MCF 10A (cell line): ENCODE data around the gene SNTG2. TPM values are rescaled to one million over a fixed set of nuclear protein-coding genes. Genes with fewer than 3 reads are reported as not detected.

Experiments
- BruUV-seq: library from RNA; stranded (reverse); fragments of 400-500 nt; replicated peaks from 2 replicates; lab custom pipeline; 2021; lab: Mats Ljungman, UMichigan
- CTCF ChIA-PET: fragments of 300-600 bp; sonication (Branson Sonifier 250); formaldehyde crosslinking; extraction: SDS; loops from one replicate; lab custom pipeline; 2021; ENCODE audit warnings: antibody characterized with exemption, inconsistent platforms; lab: Yijun Ruan, JAX
- POLR2A ChIA-PET: fragments of 300-600, 350-650 bp; sonication (Branson Sonifier 250); formaldehyde crosslinking; extraction: SDS; loops from one replicate; lab custom pipeline; 2020; ENCODE audit warnings: antibody characterized with exemption, inconsistent platforms; lab: Yijun Ruan, JAX
- DNase-seq: peaks from one replicate; pipeline ENCODE4 v3.0.0-alpha.2; 2018; ENCODE audit not compliant: unreplicated experiment
- H3K27ac Mint-ChIP-seq: one replicate; pipeline ENCODE4 v1.8.0; 2022; ENCODE audit warnings: mild to moderate bottlenecking, low read depth, mixed read lengths; ENCODE audit not compliant: unreplicated experiment
- H3K27me3 Mint-ChIP-seq: one replicate; pipeline ENCODE4 v1.8.0; 2022; ENCODE audit warnings: mixed read lengths; ENCODE audit not compliant: insufficient read depth, unreplicated experiment
- H3K36me3 Mint-ChIP-seq: one replicate; pipeline ENCODE4 v1.8.0; 2022; ENCODE audit warnings: mild to moderate bottlenecking, moderate library complexity, mixed read lengths; ENCODE audit not compliant: insufficient read depth, unreplicated experiment
- H3K4me1 Mint-ChIP-seq: one replicate; pipeline ENCODE4 v1.8.0; 2022; ENCODE audit warnings: mixed read lengths; ENCODE audit not compliant: insufficient read depth, unreplicated experiment
- H3K4me3 Mint-ChIP-seq: one replicate; pipeline ENCODE4 v1.8.0; 2022; ENCODE audit warnings: mild to moderate bottlenecking, moderate library complexity, mixed read lengths; ENCODE audit not compliant: unreplicated experiment
- H3K9me3 Mint-ChIP-seq: one replicate; pipeline ENCODE4 v1.8.0; 2022; ENCODE audit warnings: mixed read lengths; ENCODE audit not compliant: unreplicated experiment
- CTCF ChIP-seq: fragments of 200-600 bp; IDR thresholded peaks from one replicate; pipeline ENCODE4 v1.8.0; 2022; ENCODE audit warnings: antibody characterized with exemption, mild to moderate bottlenecking; ENCODE audit not compliant: unreplicated experiment
- intact Hi-C: fragments of 100-400 bp; cut with micrococcal nuclease; formaldehyde crosslinking; loops from 2 replicates; pipeline ENCODE4 v1.14.1; 2022
- total RNA-seq: library from RNA; stranded (reverse); gene quantifications from 2 replicates; pipeline ENCODE4 v1.2.3, GENCODE V29; 2022

The SNTG2 gene
- total RNA-seq, 1 experiment from 2014 or later: not detected

GRCh38 chr2:1049691-1050090 is 99.0 kb downstream of the SNTG2 start:
- H3K27ac Mint-ChIP-seq: no peak overlapping the region
- TF ChIP-seq CTCF: no peak
- POLR2A ChIA-PET: no interaction called here
- no peaks in the 10 kb centered on the region for H3K36me3 Mint-ChIP-seq
- CTCF ChIA-PET: interaction anchor here (0.6 to 0.7 kb wide), 3 partner anchors 20 to 768 kb away, joined by 3 to 4 read pairs (median 4); no protein-coding TSS in a partner anchor
- no peak overlapping the region for H3K4me3 Mint-ChIP-seq
- intact Hi-C loops: loop anchor here (5.0 kb wide), 1 partner anchor 498 kb away; no protein-coding TSS in a partner anchor
- peaks cover 14% of the 10 kb centered on the region for H3K4me1 Mint-ChIP-seq
- no peaks in the 10 kb centered on the region for H3K27me3 Mint-ChIP-seq
- DNase-seq: no peak
- H3K9me3 Mint-ChIP-seq: no peaks in the 10 kb centered on the region
- BruUV-seq: no TSS peak

- Mint-ChIP-seq H3K27ac (no peak overlapping the region), H3K36me3 (no peaks in the 10 kb centered on the region), H3K4me1 (peaks cover 26% of the 10 kb centered on the region), H3K4me3 (no peak overlapping the region), H3K27me3 (no peaks in the 10 kb centered on the region), H3K9me3 (no peaks in the 10 kb centered on the region)
- POLR2A ChIA-PET: no interaction called here
- TF ChIP-seq CTCF: no peak
- BruUV-seq: no TSS peak
- DNase-seq: no peak
- CTCF ChIA-PET: interaction anchor here (0.5 to 0.7 kb wide), 4 partner anchors 13 to 1008 kb away, joined by 3 read pairs; no protein-coding TSS in a partner anchor
- intact Hi-C loops: no loop called here
These were observed 100.4 kb downstream of the SNTG2 start for GRCh38 chr2:1051075-1051474.

GRCh38 chr2:1052771-1053191 is 102.1 kb downstream of the SNTG2 start:
- Mint-ChIP-seq H3K36me3 (no peaks in the 10 kb centered on the region), H3K4me1 (peaks cover 26% of the 10 kb centered on the region), H3K27me3 (no peaks in the 10 kb centered on the region), H3K27ac (no peak overlapping the region), H3K9me3 (no peaks in the 10 kb centered on the region), H3K4me3 (no peak overlapping the region)
- POLR2A ChIA-PET: no interaction called here
- CTCF ChIA-PET: interaction anchor here (0.7 kb wide), 1 partner anchor 11 kb away, joined by 3 read pairs; no protein-coding TSS in a partner anchor
- intact Hi-C loops: no loop called here
- BruUV-seq: no TSS peak
- no peak for DNase-seq
- TF ChIP-seq CTCF: no peak

- H3K9me3 Mint-ChIP-seq: no peaks in the 10 kb centered on the region
- no peak for DNase-seq
- intact Hi-C loops: no loop called here
- POLR2A ChIA-PET: no interaction called here
- H3K36me3 Mint-ChIP-seq: no peaks in the 10 kb centered on the region
- TF ChIP-seq CTCF: no peak
- H3K27me3 Mint-ChIP-seq: no peaks in the 10 kb centered on the region
- H3K4me1 Mint-ChIP-seq: peaks cover 26% of the 10 kb centered on the region
- H3K4me3 Mint-ChIP-seq: no peak overlapping the region
- no peak overlapping the region for H3K27ac Mint-ChIP-seq
- CTCF ChIA-PET: no interaction called here
- no TSS peak for BruUV-seq
These were observed 103.1 kb downstream of the SNTG2 start for GRCh38 chr2:1053786-1054185.
